PC-9 (cell line): ENCODE results near the gene PTH1R.

Source experiments
- EZH2 ChIP-seq: fragments of 200-600 bp; sonication (generic); IDR thresholded peaks from 2 replicates; pipeline ENCODE4 v1.8.0; 2017; ENCODE audit warnings: antibody characterized with exemption, low read depth
- TF ChIP-seq, protein P1 (sequence below): fragments of 200-600 bp; sonication (generic); conservative IDR thresholded peaks from 2 replicates; pipeline ENCODE4 v1.6.1; 2017; ENCODE audit warnings: mixed run types, antibody characterized with exemption, mild to moderate bottlenecking, moderate library complexity

- TF ChIP-seq, protein P1, sequence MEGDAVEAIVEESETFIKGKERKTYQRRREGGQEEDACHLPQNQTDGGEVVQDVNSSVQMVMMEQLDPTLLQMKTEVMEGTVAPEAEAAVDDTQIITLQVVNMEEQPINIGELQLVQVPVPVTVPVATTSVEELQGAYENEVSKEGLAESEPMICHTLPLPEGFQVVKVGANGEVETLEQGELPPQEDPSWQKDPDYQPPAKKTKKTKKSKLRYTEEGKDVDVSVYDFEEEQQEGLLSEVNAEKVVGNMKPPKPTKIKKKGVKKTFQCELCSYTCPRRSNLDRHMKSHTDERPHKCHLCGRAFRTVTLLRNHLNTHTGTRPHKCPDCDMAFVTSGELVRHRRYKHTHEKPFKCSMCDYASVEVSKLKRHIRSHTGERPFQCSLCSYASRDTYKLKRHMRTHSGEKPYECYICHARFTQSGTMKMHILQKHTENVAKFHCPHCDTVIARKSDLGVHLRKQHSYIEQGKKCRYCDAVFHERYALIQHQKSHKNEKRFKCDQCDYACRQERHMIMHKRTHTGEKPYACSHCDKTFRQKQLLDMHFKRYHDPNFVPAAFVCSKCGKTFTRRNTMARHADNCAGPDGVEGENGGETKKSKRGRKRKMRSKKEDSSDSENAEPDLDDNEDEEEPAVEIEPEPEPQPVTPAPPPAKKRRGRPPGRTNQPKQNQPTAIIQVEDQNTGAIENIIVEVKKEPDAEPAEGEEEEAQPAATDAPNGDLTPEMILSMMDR, result no peak
- TF ChIP-seq EZH2, result no peak
These were observed 27.1 kb upstream of the PTH1R start for GRCh38 chr3:46850468-46850779.
